Fibroblast of peridontal ligament (primary cell): ENCODE results near the gene COL4A2.

Source experiments
- DNase-seq: peaks from one replicate; pipeline ENCODE4 v3.0.0-alpha.2; 2010; ENCODE audit errors: extremely low read depth

Gene COL4A2

DNA sequence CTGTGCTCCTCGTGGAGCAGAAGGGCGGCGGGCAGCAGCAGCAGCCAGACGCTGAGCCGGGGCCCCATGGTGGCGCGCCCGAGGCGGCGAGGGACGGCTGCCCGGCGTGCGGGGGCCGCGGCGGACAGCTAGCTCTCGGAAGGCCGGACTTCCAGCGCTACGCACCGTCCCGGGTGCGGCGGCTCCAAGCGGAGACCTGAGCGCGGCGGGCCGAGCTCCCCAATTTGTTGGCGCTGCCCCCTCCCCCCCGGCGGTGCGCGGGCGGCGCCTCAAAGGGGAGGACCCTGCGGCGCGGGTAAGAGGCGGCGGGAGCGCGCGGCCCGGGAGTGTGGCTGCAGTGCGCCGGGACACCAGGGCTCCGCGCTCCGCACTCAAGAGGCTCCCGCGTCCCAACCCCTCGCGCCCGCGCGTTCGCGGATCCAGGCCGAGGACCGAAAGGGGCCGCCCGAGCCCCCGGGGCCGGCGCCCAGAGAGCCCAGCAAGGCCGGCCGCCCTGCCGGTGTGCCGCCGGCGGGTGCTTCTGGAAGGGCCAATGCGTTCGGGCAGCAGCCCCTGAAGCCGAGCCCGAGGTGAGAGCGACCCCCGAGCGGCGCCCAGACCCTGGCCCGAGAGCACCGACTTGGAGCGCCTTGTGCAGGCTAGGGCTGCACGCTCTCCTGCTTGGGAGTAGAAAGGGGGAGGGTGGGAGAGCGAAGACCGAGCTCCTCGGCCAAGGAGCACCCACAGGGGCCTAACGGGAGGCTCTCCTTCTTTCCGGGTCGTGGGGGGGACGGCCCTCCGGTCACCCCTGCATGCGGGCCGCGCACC lies at the start of gene COL4A2, which contains the start of gene COL4A1:
Gene COL4A2 (plus strand): TSS at position 325 of the 807 bp plus-strand sequence. CDS start 620 bp downstream, outside the sequence.
Gene COL4A1 (minus strand): TSS at position 198 of the 807 bp plus-strand sequence. CDS start 130 bp downstream, at position 68.
- DNase-seq, result peak; percentile 43

GRCh38 chr13:110257408-110257807 lies 49.7 kb upstream of the COL4A2 start:
- DNase-seq, result no peak

GRCh38 chr13:110258876-110259631 lies 48.0 kb upstream of the COL4A2 start:
- DNase-seq, result no peak

GRCh38 chr13:110259651-110260050 lies 47.4 kb upstream of the COL4A2 start:
- no peak for DNase-seq

GRCh38 chr13:110261166-110262081 lies 45.7 kb upstream of the COL4A2 start:
- DNase-seq, result no peak

- no peak for DNase-seq
Observed at GRCh38 chr13:110262082-110262436, 45.0 kb upstream of the COL4A2 start.

DNA sequence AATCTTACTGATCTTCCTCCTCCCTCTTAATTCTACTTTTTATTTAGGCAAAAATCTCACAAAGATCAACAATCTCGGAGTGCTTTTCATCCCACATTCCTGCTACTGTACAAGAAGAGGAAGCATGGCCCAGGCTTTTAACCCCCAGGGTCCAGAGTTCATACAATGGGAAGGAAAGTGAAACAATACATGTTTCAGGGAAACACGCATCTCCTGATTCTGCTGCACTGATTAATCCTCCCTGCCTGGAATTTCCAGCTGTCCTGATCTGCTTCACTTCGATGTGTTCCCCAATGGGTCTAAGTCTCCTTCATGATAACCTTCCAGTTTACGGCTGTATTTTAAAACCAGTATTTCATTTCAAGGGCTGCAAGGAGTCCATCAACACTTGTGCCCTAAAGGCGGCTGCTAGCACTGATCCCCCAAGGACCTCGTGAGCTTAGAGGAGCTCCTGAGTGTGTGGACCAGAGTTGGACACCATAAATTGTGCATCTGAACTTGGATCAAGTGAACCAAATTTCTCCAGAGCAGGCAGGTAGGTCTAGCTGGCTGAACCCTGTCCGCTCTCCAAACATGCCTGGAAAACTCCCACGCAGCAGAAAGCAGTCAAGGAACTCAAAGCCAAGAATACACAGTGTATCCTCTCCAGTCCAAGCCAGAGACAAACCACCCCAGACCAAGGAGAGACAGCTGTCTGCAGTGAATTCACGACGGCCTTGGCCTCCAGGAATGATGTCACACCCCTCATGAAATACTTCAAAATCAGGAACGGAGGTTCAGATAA lies 44.4 kb upstream of the COL4A2 start:
- no peak for DNase-seq

DNA sequence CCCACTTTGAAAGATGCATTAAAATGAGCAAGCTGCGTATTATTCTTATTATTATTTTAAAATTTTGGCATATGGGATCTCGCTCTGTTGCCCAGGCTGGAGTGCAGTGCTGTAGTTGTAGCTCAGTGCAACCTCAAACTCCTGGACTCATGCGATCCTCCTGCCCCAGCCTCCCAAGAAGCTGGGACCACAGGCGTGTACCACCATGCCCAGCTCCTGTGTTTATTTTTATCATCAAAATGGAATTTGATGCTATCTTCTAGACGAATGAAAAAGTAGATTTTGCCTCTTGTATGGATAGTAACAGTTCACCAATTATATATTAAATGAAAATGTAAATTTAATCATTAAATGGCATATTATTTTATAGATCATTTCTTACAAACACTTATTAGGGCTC lies 43.7 kb upstream of the COL4A2 start:
- DNase-seq, result no peak

DNA sequence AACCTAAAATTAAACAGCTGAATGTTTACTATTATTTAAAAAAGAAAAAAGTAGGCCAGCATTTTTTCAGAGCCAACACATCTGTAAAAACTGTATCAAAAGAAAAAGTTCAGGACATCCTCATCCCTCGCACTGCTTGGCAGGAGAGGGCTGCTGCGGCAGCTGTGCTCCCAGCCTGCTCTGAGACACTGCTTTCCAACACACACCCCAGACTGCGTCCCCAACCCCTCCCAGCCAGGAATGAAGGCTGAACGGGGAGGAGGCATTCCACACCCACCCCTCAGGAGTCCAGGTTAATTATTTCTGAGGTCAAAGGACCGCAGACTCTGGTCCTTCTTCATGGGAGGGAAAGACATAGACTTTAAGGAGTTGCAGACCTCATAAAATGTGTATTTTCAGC lies 43.2 kb upstream of the COL4A2 start:
- DNase-seq, result no peak

GRCh38 chr13:110264685-110265275 lies 42.3 kb upstream of the COL4A2 start:
- no peak for DNase-seq

DNA sequence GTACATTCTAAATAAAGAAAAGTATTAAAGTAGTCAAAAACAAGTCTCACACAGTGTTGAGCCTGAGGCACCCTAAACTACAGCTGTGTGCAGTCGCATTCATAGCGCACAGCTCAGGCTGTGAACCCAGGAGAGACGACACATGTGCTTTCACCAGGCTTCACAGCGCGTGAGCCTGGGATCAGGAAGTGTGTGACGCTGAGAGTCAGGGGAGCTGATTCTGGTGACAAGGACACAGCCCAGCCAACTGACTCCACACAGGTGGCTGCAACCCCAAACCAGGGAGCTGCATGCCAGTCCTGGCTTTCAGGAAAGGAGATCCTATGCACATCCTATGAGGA lies 41.8 kb upstream of the COL4A2 start:
- DNase-seq, result no peak

DNA sequence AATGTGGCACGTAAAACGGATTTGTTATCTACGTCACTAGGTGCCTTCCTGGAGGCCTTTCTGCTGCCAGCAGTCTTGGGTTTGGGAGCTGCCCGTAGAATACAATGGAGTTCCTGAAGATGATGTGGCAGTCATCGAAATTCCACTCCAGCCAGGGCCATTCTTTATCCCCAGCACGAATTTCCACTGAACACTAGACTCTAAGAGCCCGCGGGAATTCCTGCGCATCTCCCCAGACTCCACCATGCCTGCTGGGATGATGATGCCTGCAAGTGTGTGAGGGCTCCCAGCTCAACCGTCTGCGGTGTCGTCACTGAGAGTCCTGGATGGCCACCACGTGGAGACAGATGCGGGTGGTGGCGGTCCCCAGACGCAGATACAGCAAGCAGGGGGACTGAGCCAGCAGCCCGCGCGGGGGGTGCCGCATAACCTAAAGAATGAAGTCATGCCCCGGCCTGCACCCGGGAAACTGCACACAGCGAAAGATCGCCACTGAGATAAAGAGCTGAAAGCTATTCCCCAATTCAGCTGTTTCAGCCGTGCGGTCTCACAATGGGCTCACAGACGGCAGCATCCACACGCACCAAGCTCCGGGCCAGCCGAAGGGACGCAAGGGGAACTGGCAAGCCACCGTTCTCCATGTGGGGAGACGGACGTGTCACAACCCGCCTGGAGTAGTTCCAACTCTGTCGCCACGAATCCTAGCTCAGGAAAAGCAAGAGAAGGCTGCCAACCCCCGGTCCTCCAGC lies 41.2 kb upstream of the COL4A2 start:
- DNase-seq, result no peak

DNA sequence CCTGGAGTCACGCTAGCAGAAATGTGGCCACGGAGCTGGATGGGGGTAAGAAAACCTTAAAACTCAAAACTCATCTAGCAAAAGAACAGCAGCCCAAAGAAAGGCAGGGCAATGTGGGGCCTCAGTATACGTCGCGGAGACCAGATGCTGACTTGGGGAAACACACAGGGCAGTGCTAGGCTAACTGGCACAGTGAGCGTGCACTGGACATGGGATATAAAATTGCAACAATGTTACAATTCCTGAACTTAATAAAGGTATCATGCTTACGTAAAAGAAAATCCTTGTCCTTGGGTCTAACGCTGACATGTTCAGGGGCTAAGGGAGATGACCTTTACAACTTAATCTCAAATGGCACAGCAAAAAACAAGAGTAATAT lies 40.7 kb upstream of the COL4A2 start:
- DNase-seq, result no peak

DNA sequence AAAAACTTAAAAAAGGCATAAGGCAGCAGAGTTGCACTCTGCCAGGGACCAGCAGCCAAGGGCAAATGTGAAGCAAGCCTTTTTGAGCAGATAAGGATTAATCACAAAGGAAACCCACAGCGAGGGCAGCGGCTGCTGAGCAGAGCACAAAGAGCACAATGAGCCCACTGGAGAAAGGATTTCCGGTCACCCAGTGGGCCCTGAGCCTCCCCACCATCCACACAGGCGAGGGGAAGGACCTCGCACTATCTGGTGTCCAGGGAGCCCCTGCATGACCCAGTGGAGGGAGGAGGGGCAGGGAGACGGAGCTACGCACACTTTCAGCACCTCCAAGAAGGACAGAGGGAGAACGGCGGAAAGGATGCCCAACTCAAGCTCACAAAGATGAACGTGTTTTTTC lies 40.1 kb upstream of the COL4A2 start:
- no peak for DNase-seq

GRCh38 chr13:110268061-110268460 lies 39.0 kb upstream of the COL4A2 start:
- no peak for DNase-seq

GRCh38 chr13:110268576-110269185 lies 38.4 kb upstream of the COL4A2 start:
- no peak for DNase-seq

- no peak for DNase-seq
Observed at GRCh38 chr13:110269509-110270185, 37.4 kb upstream of the COL4A2 start.

- DNase-seq, result no peak
Observed at GRCh38 chr13:110270507-110270906, 36.6 kb upstream of the COL4A2 start.

GRCh38 chr13:110271313-110271712 lies 35.8 kb upstream of the COL4A2 start:
- DNase-seq, result no peak
